Stimulated activated naive CD8-positive, alpha-beta T cell treated with anti-CD3 and anti-CD28 coated beads, Interleukin-15, Interleukin-2, amounts not matched to agents 100 ng/mL and 50 ng/mL, for 24 hours (primary cell): ENCODE data around the gene ASCC1.
"Not testable (repeated sequence)": the region's sequence is repeated elsewhere in the genome, so short reads cannot be mapped to it uniquely, and the experiment has no call there.

Experiments used
- H3K27ac Mint-ChIP-seq: one replicate; pipeline ENCODE4 v1.8.0; 2021; ENCODE audit warnings: mild to moderate bottlenecking, mixed read lengths
- H3K27me3 Mint-ChIP-seq: one replicate; pipeline ENCODE4 v1.8.0; 2021; ENCODE audit warnings: mixed read lengths
- H3K36me3 Mint-ChIP-seq: one replicate; pipeline ENCODE4 v1.8.0; 2021; ENCODE audit warnings: low read depth, mixed read lengths
- H3K4me1 Mint-ChIP-seq: one replicate; pipeline ENCODE4 v1.8.0; 2021; ENCODE audit warnings: low read depth, mixed read lengths
- H3K4me3 Mint-ChIP-seq: one replicate; pipeline ENCODE4 v1.8.0; 2021; ENCODE audit warnings: mild to moderate bottlenecking, mixed read lengths
- H3K9me3 Mint-ChIP-seq: one replicate; pipeline ENCODE4 v1.8.0; 2021; ENCODE audit warnings: mixed read lengths

The ASCC1 gene

DNA sequence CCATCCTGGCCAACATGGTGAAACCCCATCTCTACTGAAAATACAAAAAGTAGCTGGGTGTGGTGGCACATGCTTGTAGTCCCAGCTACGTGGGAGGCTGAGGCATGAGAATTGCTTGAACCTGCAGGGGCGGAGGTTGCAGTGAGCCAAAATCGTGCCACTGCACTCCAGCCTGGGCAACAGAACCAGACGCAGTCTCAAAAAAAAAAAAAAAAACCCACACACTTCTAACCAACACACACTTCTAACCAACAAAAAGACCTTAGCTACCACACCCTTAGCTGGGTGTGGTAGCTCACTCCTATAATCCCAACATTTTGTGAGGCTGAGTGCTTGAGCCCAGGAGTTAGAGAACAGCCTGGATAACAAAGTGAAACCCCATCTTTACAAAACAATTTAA lies 93.9 kb downstream of the ASCC1 start:
- H3K27ac Mint-ChIP-seq = no peak overlapping the region
- no peak overlapping the region for H3K4me3 Mint-ChIP-seq
- peaks cover 45% of the 10 kb centered on the region for H3K36me3 Mint-ChIP-seq
- H3K9me3 Mint-ChIP-seq = peaks cover 3% of the 10 kb centered on the region
- H3K27me3 Mint-ChIP-seq = no peaks in the 10 kb centered on the region
- peaks cover 34% of the 10 kb centered on the region for H3K4me1 Mint-ChIP-seq

DNA sequence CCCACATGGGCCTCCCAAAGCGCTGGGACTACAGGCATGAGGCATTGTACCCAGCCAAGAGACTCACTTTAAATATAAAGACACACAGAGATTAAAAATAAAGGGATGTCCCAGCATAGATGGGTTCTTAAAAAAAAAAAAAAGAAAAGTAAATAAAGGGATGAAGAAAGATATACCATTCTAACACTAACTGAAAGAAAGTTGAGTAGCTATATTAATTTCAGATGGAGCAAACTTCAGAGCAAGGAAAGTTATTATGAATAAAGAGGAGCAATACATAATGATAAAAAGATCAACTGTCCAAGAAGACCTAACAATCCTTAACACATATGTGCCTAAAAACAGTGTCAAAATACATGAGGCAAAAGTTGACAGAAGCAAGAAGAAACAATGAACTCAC lies 94.7 kb downstream of the ASCC1 start:
- Mint-ChIP-seq H3K4me3 (no peak overlapping the region), H3K27me3 (no peaks in the 10 kb centered on the region), H3K27ac (peak overlapping the region; percentile 59), H3K9me3 (peaks cover 7% of the 10 kb centered on the region), H3K4me1 (peaks cover 31% of the 10 kb centered on the region), H3K36me3 (peaks cover 42% of the 10 kb centered on the region)

DNA sequence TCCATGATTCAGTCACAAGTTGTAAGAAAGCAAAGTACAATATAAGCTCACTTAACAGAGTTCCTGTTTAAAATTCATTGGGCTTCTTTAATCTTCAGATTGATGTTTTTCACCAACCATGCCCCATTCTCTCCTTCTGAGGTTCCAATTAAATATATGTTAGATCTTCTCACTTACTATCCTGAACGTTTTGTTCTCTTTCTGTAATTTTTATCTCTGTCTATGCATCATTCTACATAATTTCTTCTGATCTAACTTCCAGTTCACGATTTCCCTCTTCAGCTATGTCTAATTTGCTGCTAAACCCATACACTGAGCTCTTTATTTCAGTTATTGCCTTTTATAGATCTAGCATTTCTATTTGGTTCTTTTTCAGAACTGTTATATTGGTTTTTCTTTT lies 99.7 kb downstream of the ASCC1 start:
- H3K27me3 Mint-ChIP-seq = no peaks in the 10 kb centered on the region
- no peak overlapping the region for H3K27ac Mint-ChIP-seq
- no peak overlapping the region for H3K4me3 Mint-ChIP-seq
- H3K9me3 Mint-ChIP-seq = peaks cover 10% of the 10 kb centered on the region
- peaks cover 48% of the 10 kb centered on the region for H3K36me3 Mint-ChIP-seq
- peaks cover 9% of the 10 kb centered on the region for H3K4me1 Mint-ChIP-seq

DNA sequence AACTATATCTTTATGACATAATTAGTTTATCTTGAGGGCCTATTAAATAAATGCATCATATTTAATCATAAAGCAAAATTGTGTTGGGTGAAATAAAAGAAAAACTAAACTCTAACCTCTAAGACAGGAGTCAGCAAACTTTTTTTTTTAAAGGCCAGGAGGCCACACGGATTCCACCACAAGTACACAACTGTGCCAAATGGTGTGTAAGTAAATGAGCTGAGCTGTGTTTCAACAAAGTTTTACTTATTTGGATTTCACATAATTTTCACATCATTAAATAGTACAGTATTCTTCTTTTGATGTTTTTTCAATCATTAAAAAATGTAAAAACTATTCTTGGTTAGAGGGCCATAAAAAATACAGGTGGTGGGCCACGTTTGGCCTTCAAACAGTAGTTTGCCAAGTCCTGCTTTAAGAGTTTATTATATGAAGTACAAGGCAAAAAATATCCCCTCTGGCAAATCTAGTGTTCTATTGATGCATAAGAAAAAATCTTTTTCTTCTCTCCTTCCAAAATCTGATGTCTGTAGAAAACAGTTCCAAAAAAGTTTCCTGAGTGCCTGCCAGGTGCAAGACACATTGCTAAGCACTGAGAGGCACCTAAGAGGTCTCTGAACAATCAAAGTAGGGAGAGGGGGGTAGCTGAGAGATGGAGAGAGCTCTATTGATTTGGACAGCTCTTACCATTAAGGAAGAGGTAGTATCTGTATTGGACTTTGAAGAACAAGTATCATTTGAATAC lies 101.2 kb downstream of the ASCC1 start:
- Mint-ChIP-seq H3K4me3 (no peak overlapping the region), H3K36me3 (peaks cover 44% of the 10 kb centered on the region), H3K27me3 (no peaks in the 10 kb centered on the region), H3K27ac (no peak overlapping the region), H3K4me1 (peaks cover 13% of the 10 kb centered on the region), H3K9me3 (peaks cover 10% of the 10 kb centered on the region)

DNA sequence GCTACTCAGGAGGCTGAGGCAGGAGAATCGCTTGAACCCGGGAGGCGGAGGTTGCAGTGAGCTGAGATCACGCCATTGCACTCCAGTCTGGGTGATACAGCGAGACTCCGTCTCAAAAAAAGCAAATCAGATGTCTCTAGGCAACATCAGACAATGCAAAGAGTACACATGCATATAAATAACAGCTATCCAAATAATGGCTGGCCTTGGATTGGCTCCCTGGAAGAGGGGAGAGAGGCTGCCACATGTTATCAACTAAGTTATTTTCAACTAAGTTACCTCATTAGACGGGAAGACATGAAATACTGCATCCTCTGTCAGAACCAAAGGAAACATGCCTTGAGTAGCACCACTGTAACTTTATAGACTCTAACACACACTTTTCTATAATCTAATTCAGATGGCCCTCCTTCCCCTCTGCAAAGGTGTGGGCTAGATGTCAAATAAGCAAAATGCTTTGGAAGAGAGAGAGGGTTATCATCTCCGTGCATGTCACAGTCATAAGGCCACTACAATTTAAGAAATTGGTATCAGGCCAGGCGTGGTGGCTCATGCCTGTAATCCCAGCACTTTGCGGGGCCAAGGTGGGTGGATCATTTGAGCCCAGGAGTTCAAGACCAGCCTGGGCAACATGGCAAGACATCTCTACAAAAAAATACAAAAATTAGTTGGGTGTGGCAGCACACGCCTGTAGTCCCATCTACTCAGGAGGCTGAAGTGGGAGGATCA lies 105.2 kb downstream of the ASCC1 start:
- Mint-ChIP-seq H3K4me3 (no peak overlapping the region), H3K27me3 (no peaks in the 10 kb centered on the region), H3K27ac (no peak overlapping the region), H3K36me3 (peaks cover 37% of the 10 kb centered on the region), H3K9me3 (no peaks in the 10 kb centered on the region), H3K4me1 (peaks cover 53% of the 10 kb centered on the region)

DNA sequence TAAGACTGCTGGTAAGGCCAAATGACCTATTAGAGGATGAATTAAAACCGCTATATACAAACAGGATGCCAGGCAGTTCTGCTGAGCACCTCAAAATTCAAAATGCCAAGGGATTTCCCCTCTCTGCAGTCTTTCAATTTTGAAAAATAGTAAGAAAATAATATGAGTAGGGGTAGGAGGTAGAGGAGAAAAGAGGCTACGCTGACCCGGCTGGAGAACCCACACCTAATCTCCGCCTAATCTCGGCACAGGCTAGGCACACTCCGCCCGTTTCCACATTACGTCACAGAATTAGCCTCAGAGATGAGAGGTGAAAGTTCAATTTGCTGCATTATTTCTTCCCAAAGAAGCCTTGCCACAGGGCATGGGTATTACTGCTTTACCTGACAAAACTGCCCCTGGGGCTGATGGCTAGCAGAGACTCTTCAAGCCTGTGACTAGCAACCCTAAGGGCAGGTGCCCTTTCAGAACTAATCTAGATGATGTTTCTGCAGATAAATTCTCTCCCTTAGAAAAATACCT lies 106.4 kb downstream of the ASCC1 start:
- H3K4me3 Mint-ChIP-seq = peak overlapping the region; percentile 38
- peaks cover 59% of the 10 kb centered on the region for H3K4me1 Mint-ChIP-seq

DNA sequence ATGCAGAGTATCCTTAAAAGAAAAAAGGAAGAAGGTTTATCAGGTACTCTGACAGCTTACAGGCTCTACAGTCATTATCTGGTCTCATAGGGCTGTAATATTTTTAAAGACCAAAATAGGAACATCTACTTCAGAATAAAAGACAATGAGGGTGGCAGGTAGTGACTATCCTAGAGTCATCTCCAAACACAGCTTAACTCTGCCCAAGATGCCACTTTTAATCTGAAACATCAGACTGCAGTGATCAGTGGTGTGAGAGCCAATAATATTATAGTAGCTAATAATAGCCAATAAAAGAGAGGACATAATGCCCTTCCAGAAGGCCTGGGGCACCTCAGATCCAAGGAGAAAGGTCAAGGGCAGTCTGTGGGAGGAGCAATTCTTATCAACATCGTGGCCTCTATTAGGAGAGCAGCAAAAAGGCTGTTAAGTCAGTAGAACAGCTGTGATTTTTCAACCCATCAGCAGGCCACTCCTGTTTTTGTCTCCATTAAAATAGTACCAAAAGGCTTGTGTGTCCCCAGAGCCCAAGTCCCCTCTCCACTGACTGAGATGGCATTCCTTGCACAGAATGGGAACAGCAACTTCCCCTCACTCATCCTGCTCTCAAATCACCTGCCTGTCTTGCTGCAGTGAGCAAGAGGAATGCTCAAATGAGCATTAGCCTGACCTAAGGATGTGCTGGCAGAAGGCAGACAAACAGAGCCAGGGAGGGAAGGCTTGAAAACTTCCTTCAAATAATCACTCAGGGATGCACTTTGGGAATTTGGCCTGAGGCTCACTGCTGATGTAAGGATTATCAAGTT lies 107.0 kb downstream of the ASCC1 start:
- H3K27me3 Mint-ChIP-seq = no peaks in the 10 kb centered on the region

More for the DNA sequence above, 106.4 kb downstream of the ASCC1 start:
- no peaks in the 10 kb centered on the region for H3K9me3 Mint-ChIP-seq
- peak overlapping the region; percentile 73 for H3K27ac Mint-ChIP-seq
- H3K36me3 Mint-ChIP-seq = peaks cover 39% of the 10 kb centered on the region
- H3K27me3 Mint-ChIP-seq = no peaks in the 10 kb centered on the region

DNA sequence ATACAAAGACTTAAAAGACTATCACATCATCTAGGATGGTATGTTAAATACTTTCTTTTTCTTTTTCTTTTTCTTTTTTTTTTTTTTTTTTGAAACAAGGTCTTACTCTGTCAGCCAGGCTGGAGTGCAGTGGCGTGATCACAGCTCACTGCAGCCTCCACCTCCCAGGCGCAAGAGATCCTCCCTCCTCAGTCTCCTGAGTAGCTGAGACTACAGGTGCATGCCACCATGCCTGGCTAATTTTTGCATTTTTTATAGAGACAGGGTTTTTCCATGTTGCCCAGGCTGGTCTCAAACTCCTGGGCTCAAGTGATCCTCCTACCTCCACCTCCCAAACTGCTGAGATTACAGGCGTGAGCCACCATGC lies 108.1 kb downstream of the ASCC1 start:
- peaks cover 74% of the 10 kb centered on the region for H3K4me1 Mint-ChIP-seq

More for the DNA sequence above, 107.0 kb downstream of the ASCC1 start:
- Mint-ChIP-seq H3K9me3 (no peaks in the 10 kb centered on the region), H3K4me3 (peak overlapping the region; percentile 38), H3K36me3 (peaks cover 46% of the 10 kb centered on the region), H3K27ac (peak overlapping the region; percentile 97), H3K4me1 (peaks cover 66% of the 10 kb centered on the region)

DNA sequence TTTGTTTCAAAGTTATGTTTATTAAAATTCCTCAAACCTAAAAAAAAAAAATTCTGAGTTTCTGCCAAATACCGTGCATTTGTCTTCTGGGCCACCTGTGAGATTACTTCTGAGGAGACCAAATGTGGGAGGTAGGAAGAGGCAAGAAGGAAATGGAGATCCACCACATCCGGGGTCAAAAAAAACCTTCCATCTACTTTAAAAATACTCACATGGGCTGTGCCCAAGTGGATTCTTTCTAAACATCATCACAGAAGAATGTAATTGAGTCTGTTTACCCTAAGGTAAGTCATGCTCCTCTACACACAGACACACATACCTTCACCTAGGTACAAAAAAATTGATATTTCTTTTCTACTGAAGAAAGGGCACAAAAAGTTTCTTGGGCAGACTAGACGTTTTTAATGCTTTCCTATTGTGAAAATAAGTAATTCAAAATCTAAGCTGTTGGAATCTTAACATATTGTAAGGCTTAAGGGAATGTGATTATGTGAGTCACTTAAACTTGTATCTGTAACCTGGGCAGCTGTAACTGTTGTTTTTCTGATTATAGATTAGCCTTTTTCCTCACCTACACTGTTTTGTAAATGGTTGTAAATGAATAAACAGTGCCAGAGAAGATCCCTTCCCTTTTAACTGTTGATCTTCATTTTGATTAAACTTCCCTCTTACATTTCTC lies 108.6 kb downstream of the ASCC1 start:
- peaks cover 53% of the 10 kb centered on the region for H3K36me3 Mint-ChIP-seq
- peaks cover 75% of the 10 kb centered on the region for H3K4me1 Mint-ChIP-seq
- no peaks in the 10 kb centered on the region for H3K9me3 Mint-ChIP-seq
- H3K27me3 Mint-ChIP-seq = no peaks in the 10 kb centered on the region
- peak overlapping the region; percentile 86 for H3K4me3 Mint-ChIP-seq
- H3K27ac Mint-ChIP-seq = peak overlapping the region; percentile 97

More for the DNA sequence above, 108.1 kb downstream of the ASCC1 start:
- Mint-ChIP-seq H3K36me3 (peaks cover 52% of the 10 kb centered on the region), H3K27ac (peak overlapping the region; percentile 97), H3K4me3 (peak overlapping the region; percentile 86)
- not testable (repeated sequence) for H3K9me3 Mint-ChIP-seq, H3K27me3 Mint-ChIP-seq

DNA sequence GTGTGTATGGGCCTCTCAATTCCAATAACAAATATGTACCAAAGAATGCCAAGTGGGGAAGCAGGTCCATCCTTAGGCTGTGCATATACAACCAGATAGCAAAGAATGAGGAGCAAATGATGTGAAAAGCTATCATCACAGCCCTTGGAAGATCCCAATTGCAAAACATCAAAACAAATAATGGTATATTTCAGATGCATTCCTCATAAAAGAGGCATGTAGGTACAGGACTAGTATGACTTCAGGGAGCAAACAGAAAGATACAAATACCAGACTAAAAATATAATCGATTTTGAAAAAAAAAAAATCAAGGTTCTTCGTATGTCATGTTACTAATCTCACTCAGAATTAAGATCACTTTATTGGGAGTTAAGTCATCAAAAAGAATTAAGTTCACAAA lies 109.2 kb downstream of the ASCC1 start:
- peak overlapping the region; percentile 97 for H3K27ac Mint-ChIP-seq
- peak overlapping the region; percentile 86 for H3K4me3 Mint-ChIP-seq
- H3K27me3 Mint-ChIP-seq = no peaks in the 10 kb centered on the region
- no peaks in the 10 kb centered on the region for H3K9me3 Mint-ChIP-seq
- peaks cover 77% of the 10 kb centered on the region for H3K4me1 Mint-ChIP-seq
- H3K36me3 Mint-ChIP-seq = peaks cover 54% of the 10 kb centered on the region

DNA sequence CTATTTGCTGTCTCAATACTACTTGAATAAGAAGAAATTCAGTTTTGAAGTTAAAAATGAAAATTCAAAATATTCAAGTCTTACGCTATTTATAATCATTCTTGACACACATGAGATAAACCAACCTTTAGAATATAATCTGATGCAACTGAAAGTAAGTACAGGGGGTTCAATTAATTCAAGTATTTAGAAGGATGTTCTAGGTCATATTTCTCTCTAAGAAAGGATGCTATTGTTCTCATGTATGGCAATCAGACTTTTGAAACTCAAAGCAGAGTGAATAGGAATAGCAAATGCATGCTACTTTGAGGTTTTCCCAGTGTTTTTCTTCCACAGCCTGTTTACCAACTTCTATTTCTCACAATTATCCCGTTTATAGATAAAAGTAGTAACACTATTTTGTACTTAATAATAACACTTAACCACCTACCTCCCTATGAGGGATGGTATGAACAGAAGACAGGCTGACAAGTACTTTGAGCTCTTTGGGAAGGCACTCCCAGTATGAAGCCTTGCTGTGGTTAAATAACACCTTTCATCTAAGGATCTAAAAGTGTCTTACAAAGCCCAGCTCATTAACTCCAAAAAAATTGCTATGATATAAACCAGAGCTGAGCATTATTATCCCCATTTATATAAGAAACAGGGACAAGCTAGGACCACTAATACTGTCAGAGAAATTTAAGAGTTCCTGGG lies 109.8 kb downstream of the ASCC1 start:
- H3K27me3 Mint-ChIP-seq = no peaks in the 10 kb centered on the region
- H3K27ac Mint-ChIP-seq = peak overlapping the region; percentile 97
- peak overlapping the region; percentile 86 for H3K4me3 Mint-ChIP-seq
- peaks cover 59% of the 10 kb centered on the region for H3K36me3 Mint-ChIP-seq
- H3K4me1 Mint-ChIP-seq = peaks cover 83% of the 10 kb centered on the region
- no peaks in the 10 kb centered on the region for H3K9me3 Mint-ChIP-seq

DNA sequence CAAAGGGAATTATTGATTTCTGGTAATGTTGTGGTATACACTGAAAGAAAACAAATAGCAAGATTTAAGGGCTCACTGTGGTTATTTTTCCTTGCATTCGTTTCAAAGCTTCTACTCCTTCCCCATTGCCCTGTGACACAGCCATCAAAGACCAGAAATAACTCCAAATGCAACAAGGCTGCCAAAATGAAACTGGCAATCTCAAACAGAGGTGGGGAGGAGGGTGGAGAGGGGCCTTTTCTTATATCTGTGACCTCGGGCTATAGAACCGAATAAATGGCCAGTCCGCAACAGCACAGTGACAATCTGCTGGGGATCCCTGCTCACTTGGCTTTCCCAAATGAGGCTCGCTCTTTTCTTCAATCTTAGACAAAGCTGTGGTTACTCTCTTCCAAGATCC lies 110.4 kb downstream of the ASCC1 start:
- H3K27ac Mint-ChIP-seq = peak overlapping the region; percentile 97
- no peaks in the 10 kb centered on the region for H3K9me3 Mint-ChIP-seq
- peaks cover 85% of the 10 kb centered on the region for H3K4me1 Mint-ChIP-seq
- peaks cover 65% of the 10 kb centered on the region for H3K36me3 Mint-ChIP-seq
- no peak overlapping the region for H3K4me3 Mint-ChIP-seq
- no peaks in the 10 kb centered on the region for H3K27me3 Mint-ChIP-seq

DNA sequence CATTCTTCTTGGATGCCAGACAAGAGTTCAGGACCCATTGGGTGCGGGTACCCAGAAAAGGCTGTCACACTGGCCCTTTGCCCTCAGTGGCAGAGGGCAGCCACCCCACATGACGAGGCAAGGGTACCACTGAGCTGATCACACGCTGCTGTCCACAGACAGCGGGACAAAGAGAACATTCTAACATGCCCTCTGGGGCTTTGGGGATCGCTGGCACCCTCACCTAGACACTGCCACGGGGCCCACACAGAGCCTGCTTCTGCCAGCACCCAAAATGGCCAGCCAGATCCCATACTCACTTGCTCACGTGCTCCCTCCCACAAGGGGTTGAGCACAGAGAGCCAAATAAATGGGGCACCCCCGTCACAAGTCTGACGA lies 111.0 kb downstream of the ASCC1 start:
- H3K9me3 Mint-ChIP-seq = no peaks in the 10 kb centered on the region
- peaks cover 64% of the 10 kb centered on the region for H3K36me3 Mint-ChIP-seq
- H3K27me3 Mint-ChIP-seq = no peaks in the 10 kb centered on the region
- no peak overlapping the region for H3K4me3 Mint-ChIP-seq
- H3K4me1 Mint-ChIP-seq = peaks cover 83% of the 10 kb centered on the region
- no peak overlapping the region for H3K27ac Mint-ChIP-seq
